GM12874 (cell line): ENCODE results near the gene SHISAL1.

Experiments
- CTCF ChIP-seq: IDR thresholded peaks from 2 replicates; pipeline ENCODE4 v1.5.1; 2011; ENCODE audit warnings: low read depth, mild to moderate bottlenecking, control low read depth, low read length, moderate library complexity; ENCODE audit not compliant: insufficient read depth

The SHISAL1 gene

GRCh38 chr22:44357966-44358465, 45.3 kb upstream of the SHISAL1 start:
- no peak for TF ChIP-seq CTCF

GRCh38 chr22:44357296-44357965, 44.7 kb upstream of the SHISAL1 start:
- no peak for TF ChIP-seq CTCF

- no peak for TF ChIP-seq CTCF
These were observed 42.9 kb upstream of the SHISAL1 start for GRCh38 chr22:44355716-44356070.

- no peak for TF ChIP-seq CTCF
These were observed 41.5 kb upstream of the SHISAL1 start for GRCh38 chr22:44354288-44354687.

GRCh38 chr22:44353041-44353440, 40.3 kb upstream of the SHISAL1 start:
- no peak for TF ChIP-seq CTCF

GRCh38 chr22:44352378-44353035, 39.8 kb upstream of the SHISAL1 start:
- no peak for TF ChIP-seq CTCF

- TF ChIP-seq CTCF: no peak
These were observed 39.1 kb upstream of the SHISAL1 start for GRCh38 chr22:44351685-44352377.
